D721Med (cell line): ENCODE results near the gene NSUN2.
"Not testable (repeated sequence)": the region's sequence is repeated elsewhere in the genome, so short reads cannot be mapped to it uniquely, and the experiment has no call there.

Experiments
- DNase-seq: peaks from one replicate; pipeline ENCODE4 v3.0.0; 2011; ENCODE audit warnings: low spot score; ENCODE audit not compliant: insufficient read length
- FAIRE-seq: peaks from 2 replicates; lab custom pipeline; 2011; peaks lifted over from hg19 to GRCh38; lab: Jason Lieb, UNC
- CTCF ChIP-seq: IDR thresholded peaks from 2 replicates; pipeline ENCODE4 v1.5.1; 2012; ENCODE audit warnings: mild to moderate bottlenecking, control low read depth; ENCODE audit not compliant: insufficient read depth; ENCODE audit errors: missing control alignments

NSUN2 gene

GRCh38 chr5:6674886-6675285 is 42.0 kb upstream of the NSUN2 start:
- no peak for TF ChIP-seq CTCF
- DNase-seq = no peak
- FAIRE-seq = no peak

GRCh38 chr5:6674421-6674820 is 41.6 kb upstream of the NSUN2 start:
- FAIRE-seq (no peak), DNase-seq (no peak)
- TF ChIP-seq CTCF = no peak

GRCh38 chr5:6673963-6674362 is 41.1 kb upstream of the NSUN2 start:
- no peak for FAIRE-seq
- no peak for TF ChIP-seq CTCF

GRCh38 chr5:6673031-6673430 is 40.2 kb upstream of the NSUN2 start:
- DNase-seq = no peak
- no peak for TF ChIP-seq CTCF

More at GRCh38 chr5:6673963-6674362, 41.1 kb upstream of the NSUN2 start:
- no peak for DNase-seq

GRCh38 chr5:6668717-6669116 is 35.9 kb upstream of the NSUN2 start:
- not testable (repeated sequence) for DNase-seq, FAIRE-seq

More at GRCh38 chr5:6673031-6673430, 40.2 kb upstream of the NSUN2 start:
- no peak for FAIRE-seq

GRCh38 chr5:6667648-6668047 is 34.8 kb upstream of the NSUN2 start:
- FAIRE-seq (no peak), DNase-seq (no peak)

GRCh38 chr5:6666762-6667161 is 33.9 kb upstream of the NSUN2 start:
- no peak for TF ChIP-seq CTCF
- DNase-seq (no peak), FAIRE-seq (no peak)

More at GRCh38 chr5:6667648-6668047, 34.8 kb upstream of the NSUN2 start:
- no peak for TF ChIP-seq CTCF

DNA sequence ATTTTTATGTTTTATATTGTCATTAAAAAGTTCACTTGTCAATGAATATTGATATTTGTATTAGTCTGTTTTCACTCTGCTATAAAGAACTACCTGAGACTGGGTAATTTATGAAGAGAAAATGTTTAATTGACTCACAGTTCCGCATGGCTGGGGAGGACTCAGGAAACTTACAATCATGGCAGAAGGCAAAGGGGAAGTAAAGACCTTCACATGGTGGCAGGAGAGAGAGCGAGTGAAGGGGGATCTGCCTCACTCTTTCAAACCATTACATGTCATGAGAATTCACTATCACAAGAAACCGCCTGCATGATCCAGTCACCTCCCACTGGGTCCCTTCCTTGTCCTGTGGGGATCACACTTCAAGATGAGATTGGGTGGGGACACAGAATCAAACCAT is 27.8 kb upstream of the NSUN2 start:
- no peak for DNase-seq
- FAIRE-seq = no peak
- TF ChIP-seq CTCF = no peak
